Muscle layer of colon (tissue), 2 donors: Measurements from ENCODE around the gene SEMA5A.

Source experiments
- H3K27ac ChIP-seq: one replicate; pipeline ENCODE4 v1.7.0; 2013; ENCODE audit warnings: low read depth, mild to moderate bottlenecking, low read length, moderate library complexity
- H3K27me3 ChIP-seq, 2 donors: one replicate each; pipeline ENCODE4 v1.7.0; 2013; ENCODE audit warnings: low read length in 2 of 2, mild to moderate bottlenecking in 2 of 2; ENCODE audit not compliant: insufficient read depth in 2 of 2, control insufficient read depth in 1 of 2
- H3K36me3 ChIP-seq: one replicate; pipeline ENCODE4 v1.7.0; 2013; ENCODE audit warnings: mild to moderate bottlenecking, low read length; ENCODE audit not compliant: insufficient read depth
- H3K4me1 ChIP-seq: one replicate; pipeline ENCODE4 v1.7.0; 2013; ENCODE audit warnings: mild to moderate bottlenecking, low read length; ENCODE audit not compliant: insufficient read depth
- H3K4me3 ChIP-seq, 2 donors: one replicate each; pipeline ENCODE4 v1.7.0; 2013; ENCODE audit warnings: low read length in 2 of 2, low read depth in 1 of 2, mild to moderate bottlenecking in 1 of 2, moderate library complexity in 1 of 2
- H3K9ac ChIP-seq: one replicate; pipeline ENCODE4 v1.7.0; 2013; ENCODE audit warnings: low read length
- H3K9me3 ChIP-seq: one replicate; pipeline ENCODE4 v1.7.0; 2013; ENCODE audit warnings: mild to moderate bottlenecking, low read length
- donor health status: abdominal sarcoma.
- donor health status: Adenocarcinoma of cecum.

Gene SEMA5A

DNA sequence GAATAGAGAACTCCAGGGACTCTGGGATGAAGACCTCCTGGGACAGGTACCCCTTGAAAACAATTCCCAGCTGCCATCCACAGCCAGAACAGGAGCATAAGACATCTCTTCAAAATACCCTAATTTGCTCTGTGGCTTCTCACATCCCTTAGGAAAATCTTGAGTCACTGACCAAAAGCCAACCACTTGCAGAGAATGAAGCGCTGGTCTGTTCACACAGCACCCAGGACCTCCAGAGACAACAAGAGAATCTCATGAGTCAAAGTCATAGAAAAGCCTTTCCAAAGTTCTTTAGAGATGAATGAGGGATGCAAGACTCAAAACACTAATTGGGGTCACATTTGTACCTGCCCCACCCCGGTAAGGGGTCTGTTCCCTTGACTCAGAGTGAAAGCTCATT lies 210.6 kb downstream of the SEMA5A start:
- Histone ChIP-seq H3K9me3 (no peaks in the 10 kb centered on the region), H3K27ac (no peak overlapping the region), H3K4me1 (no peaks in the 10 kb centered on the region), H3K9ac (no peak overlapping the region), H3K4me3 (no peak overlapping the region), H3K36me3 (no peaks in the 10 kb centered on the region), H3K27me3 (no peaks in the 10 kb centered on the region)

DNA sequence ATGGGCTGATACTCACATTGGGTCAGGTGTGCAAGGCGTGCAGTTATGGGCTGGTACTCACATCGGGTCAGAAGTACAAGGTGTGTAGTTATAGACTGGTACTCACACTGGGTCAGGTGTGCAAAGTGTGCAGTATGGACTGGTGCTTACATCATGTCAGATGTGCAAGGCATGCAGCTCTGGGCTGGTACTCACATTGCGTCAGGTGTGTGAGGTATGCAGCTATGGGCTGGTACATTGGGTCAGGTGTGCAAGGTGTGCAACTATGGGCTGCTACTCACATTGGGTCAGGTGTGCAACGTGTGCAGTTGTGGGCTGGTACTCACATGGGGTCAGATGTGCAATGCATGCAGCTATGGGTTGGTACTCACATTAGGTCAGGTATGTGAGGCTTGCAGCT lies 213.8 kb downstream of the SEMA5A start:
- Histone ChIP-seq H3K4me3 (no peak overlapping the region), H3K27me3 (no peaks in the 10 kb centered on the region), H3K9me3 (no peaks in the 10 kb centered on the region), H3K36me3 (no peaks in the 10 kb centered on the region), H3K27ac (no peak overlapping the region), H3K9ac (no peak overlapping the region), H3K4me1 (no peaks in the 10 kb centered on the region)

DNA sequence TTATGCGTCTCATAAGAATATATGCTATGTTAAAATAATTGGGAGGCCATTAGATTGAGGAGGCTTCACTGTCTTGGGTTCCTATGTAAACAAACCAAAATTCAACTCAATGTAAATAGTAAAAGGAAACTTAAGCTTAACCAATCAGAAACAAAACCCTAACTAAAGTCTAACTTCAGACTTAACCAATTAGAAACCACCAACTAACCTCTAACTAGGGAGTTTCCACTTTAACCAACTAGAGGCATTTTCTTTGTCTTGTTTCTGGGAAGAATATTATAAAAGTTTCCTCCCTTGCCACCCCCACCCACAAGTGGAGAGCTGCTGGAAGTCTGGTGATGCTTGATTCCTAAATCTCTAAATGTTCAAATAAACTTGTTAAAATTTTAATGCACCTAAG lies 214.5 kb downstream of the SEMA5A start:
- Histone ChIP-seq H3K27ac (no peak overlapping the region), H3K9ac (no peak overlapping the region), H3K4me1 (no peaks in the 10 kb centered on the region), H3K9me3 (no peaks in the 10 kb centered on the region), H3K4me3 (no peak overlapping the region), H3K36me3 (no peaks in the 10 kb centered on the region), H3K27me3 (no peaks in the 10 kb centered on the region)

DNA sequence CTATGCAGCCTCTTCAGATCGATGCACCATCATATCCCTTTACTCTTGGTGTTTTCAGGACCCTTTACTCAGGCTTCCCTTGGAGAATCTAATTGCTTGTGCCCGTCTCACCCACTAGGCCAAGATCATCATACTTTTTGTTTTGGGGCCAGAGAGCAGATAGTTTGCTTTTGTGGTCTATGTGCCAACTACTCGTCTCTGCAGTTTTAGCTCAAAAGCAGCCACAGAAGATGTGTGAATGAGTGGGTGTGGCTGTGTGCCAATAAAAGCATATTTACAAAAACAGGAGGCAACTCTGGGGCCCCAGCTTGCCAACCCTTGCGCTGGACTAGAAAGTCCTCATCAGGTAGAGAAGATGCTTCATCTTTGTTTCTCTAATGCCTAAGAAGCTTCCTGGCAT lies 216.8 kb downstream of the SEMA5A start:
- H3K36me3 ChIP-seq, result no peaks in the 10 kb centered on the region
- no peak overlapping the region for H3K27ac ChIP-seq
- H3K9ac ChIP-seq, result no peak overlapping the region
- no peaks in the 10 kb centered on the region for H3K4me1 ChIP-seq
- H3K4me3 ChIP-seq, result no peak overlapping the region
- H3K27me3 ChIP-seq, result no peaks in the 10 kb centered on the region
- no peaks in the 10 kb centered on the region for H3K9me3 ChIP-seq

DNA sequence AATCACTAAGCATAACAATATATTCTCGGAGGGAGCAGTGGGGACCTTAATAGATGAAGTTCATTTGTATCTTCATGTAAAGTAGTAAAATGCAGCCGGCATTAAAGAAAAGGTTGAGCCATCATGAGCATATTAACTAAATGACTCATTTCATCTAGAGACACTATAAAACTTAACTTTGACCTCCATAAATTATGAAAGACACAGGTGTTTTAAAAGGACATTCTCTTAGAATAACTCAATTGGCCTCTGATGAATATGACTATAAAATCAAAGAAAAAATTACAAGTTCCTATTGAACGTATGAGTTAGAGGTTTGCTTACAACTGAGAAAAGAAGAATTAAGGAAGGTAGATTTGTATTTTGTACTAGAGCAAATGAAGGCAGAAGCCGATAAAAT lies 220.3 kb downstream of the SEMA5A start:
- H3K27ac ChIP-seq, result no peak overlapping the region
- H3K4me3 ChIP-seq, result no peak overlapping the region
- H3K27me3 ChIP-seq, result no peaks in the 10 kb centered on the region
- H3K36me3 ChIP-seq, result no peaks in the 10 kb centered on the region
- no peaks in the 10 kb centered on the region for H3K9me3 ChIP-seq
- no peak overlapping the region for H3K9ac ChIP-seq
- H3K4me1 ChIP-seq, result no peaks in the 10 kb centered on the region

DNA sequence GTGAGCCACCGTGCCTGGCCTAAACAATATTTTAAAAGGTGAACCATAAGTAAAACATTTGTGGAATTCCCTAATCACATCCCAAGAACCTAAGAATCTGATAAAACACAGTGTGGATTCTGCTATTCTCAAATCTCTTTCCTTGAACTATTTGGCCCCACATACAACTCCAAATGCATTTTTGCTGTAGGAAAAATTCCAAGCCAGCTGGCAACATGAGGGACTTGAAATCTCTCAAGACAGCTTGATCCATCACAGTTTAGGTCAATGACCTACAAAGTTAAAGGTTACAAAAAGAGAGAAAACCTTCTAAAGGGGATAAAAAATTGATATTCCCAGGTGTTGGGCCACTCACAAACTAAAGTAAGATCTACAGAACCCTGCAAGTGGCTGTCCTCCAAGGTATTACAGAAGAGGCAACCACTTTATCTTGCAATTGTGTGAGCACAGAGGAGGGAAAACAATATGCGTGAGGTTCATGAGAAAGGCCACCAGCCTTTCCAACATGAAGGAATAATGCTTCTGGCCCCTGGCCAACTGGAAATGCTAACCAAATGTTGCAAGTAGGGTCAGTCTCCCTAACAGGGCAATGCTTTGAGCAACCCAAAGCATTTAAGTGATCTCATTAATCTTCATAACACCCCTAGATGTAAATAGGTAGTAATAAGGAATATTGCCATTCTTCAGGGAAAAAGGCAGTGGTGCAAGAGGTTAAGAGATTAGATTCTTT lies 221.4 kb downstream of the SEMA5A start:
- H3K27me3 ChIP-seq, result no peaks in the 10 kb centered on the region
- no peak overlapping the region for H3K27ac ChIP-seq
- H3K36me3 ChIP-seq, result no peaks in the 10 kb centered on the region
- H3K9me3 ChIP-seq, result no peaks in the 10 kb centered on the region
- H3K9ac ChIP-seq, result no peak overlapping the region
- no peak overlapping the region for H3K4me3 ChIP-seq
- no peaks in the 10 kb centered on the region for H3K4me1 ChIP-seq

DNA sequence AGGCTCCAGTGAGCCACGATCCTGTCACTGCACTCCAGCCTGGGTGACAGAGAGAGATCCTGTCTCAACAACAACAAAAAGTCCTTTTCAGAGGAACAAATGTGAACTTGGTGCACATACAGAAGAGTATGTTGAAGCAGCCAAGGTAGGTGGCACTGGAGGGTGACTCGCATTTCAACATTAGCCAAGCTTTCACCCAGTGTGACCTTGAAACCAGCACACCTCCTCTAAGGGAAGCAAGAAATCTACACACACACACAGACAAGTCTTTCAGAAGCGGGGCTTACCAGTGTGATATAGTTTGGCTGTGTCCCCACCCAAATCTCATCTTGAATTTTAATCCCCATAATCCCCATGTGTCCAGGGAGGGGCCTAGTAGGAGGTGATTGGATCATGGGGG lies 225.2 kb downstream of the SEMA5A start:
- no peak overlapping the region for H3K9ac ChIP-seq
- H3K27ac ChIP-seq, result no peak overlapping the region
- no peaks in the 10 kb centered on the region for H3K36me3 ChIP-seq
- no peaks in the 10 kb centered on the region for H3K9me3 ChIP-seq
- H3K4me3 ChIP-seq, result no peak overlapping the region
- no peaks in the 10 kb centered on the region for H3K4me1 ChIP-seq
- H3K27me3 ChIP-seq, result no peaks in the 10 kb centered on the region

DNA sequence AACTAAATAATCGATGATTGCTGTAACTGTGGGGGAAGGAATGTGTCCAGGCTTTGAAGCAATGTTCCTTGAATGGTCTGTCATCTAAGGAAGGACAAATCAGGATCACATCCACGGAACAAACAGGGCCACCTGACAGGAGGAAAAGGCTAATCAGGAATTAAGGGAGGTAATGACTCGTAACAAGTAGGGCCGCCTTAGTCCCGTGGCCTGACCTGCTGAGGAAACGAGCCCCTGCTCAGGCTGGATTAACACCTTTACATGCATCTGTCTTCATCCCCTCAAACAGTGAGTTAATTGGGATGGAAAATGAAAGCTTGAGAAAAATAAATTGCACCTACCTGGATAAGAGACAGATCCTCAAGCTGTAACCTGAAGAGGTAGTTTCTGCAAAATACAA lies 227.8 kb downstream of the SEMA5A start:
- Histone ChIP-seq H3K27ac (no peak overlapping the region), H3K4me1 (no peaks in the 10 kb centered on the region), H3K4me3 (no peak overlapping the region)

DNA sequence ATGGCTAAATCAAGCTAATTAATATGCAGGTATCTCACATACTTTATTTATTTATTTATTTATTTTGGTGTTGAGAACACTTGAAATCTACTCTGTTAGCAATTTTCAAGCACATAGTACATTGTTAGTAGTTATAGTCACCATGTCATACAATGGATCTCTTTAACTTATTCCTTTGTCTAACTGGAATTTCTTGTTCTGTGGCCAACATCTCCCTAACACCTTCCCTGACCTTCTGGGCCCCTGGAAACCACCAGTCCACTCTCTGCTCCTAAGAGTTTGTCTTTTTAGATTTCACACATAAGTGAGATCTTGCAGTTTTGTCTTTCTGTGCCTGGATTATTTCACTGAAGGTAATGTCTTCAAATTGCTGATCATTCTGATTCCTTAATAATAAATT lies 229.1 kb downstream of the SEMA5A start:
- Histone ChIP-seq H3K9me3 (no peaks in the 10 kb centered on the region), H3K36me3 (no peaks in the 10 kb centered on the region), H3K4me3 (no peak overlapping the region), H3K27me3 (no peaks in the 10 kb centered on the region), H3K9ac (no peak overlapping the region), H3K27ac (no peak overlapping the region), H3K4me1 (no peaks in the 10 kb centered on the region)

More for the DNA sequence above, 227.8 kb downstream of the SEMA5A start:
- Histone ChIP-seq H3K27me3 (no peaks in the 10 kb centered on the region), H3K9ac (no peak overlapping the region), H3K36me3 (no peaks in the 10 kb centered on the region), H3K9me3 (no peaks in the 10 kb centered on the region)

DNA sequence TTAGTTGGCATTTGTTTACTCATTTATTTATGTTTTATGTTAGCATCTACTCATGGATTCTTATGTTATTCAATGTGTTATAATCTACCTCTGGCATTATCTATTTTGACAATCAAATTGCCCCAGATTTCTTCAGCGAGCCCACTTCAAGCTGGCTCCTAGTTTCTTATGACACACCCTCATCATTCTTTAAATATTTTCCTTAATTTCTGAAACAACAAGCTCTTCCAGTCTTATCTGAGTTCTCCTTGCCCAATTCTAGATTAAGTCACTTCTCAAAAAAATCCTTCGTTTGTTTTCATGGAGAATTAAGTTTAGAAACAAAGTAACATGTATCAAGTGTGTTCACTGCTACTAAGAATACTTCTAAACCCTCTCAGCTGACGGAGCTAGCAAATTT lies 229.8 kb downstream of the SEMA5A start:
- Histone ChIP-seq H3K9ac (no peak overlapping the region), H3K36me3 (no peaks in the 10 kb centered on the region), H3K9me3 (no peaks in the 10 kb centered on the region), H3K27me3 (no peaks in the 10 kb centered on the region), H3K4me3 (no peak overlapping the region), H3K27ac (no peak overlapping the region), H3K4me1 (no peaks in the 10 kb centered on the region)

DNA sequence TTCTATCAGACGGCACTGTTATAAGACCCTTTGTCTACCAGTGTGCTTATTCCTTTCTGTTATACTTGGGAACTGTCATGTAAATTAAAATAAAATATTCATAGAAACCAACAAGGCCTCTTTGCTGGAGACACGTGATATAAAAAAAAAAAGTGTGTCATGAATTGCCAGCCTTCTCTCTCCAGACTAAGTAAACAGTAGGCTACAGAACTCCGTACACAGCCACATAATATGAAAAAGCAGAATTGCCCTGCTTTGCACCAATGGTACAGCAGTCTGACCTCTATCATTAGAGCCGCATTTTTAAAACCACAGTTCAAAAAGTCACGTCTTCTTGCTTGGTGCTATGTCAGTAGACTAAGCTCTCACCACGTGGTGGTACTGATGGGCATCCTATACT lies 231.3 kb downstream of the SEMA5A start:
- Histone ChIP-seq H3K27me3 (no peaks in the 10 kb centered on the region), H3K9me3 (no peaks in the 10 kb centered on the region), H3K9ac (no peak overlapping the region), H3K4me1 (no peaks in the 10 kb centered on the region), H3K36me3 (no peaks in the 10 kb centered on the region), H3K27ac (no peak overlapping the region), H3K4me3 (no peak overlapping the region)

DNA sequence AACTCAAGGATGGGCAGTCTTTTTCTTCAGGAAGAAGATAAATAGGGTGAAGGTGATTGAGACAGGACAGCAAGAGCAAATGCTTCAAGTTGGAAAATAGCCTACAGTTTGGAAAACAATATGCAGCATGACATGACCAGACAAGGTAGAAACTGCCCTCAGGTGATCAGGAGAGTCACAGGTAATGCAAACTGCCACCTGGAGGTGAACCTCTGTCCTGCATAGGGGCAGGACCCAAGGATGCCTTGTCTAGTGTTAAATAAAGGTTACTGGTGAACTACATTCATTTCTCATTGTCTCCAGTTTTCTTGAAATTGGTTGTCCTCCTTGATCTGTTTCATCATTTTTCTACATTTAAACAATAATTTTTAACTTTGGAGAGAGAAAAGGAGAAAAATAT lies 232.1 kb downstream of the SEMA5A start:
- H3K27me3 ChIP-seq, result no peaks in the 10 kb centered on the region
- no peak overlapping the region for H3K27ac ChIP-seq
- no peak overlapping the region for H3K4me3 ChIP-seq
- no peaks in the 10 kb centered on the region for H3K4me1 ChIP-seq
- H3K36me3 ChIP-seq, result no peaks in the 10 kb centered on the region
- no peak overlapping the region for H3K9ac ChIP-seq
- H3K9me3 ChIP-seq, result no peaks in the 10 kb centered on the region
